K562 (cell line): ENCODE measurements around the gene SUPT20H. TPM values are rescaled to one million over a fixed set of nuclear protein-coding genes. Genes with fewer than 3 reads are reported as not detected.

Experiments used
- ATAC-seq: fragments of 200-7000 bp; cut with Tn5 transposase; 3 replicates; pipeline ENCODE4 v1.9.1; 2020; ENCODE audit warnings: moderate library complexity
- BruUV-seq: library from RNA; stranded (reverse); fragments of 400-500 nt; replicated peaks from 2 replicates; lab custom pipeline; 2021; lab: Mats Ljungman, UMichigan
- CTCF ChIA-PET: fragments of 300-600 bp; formaldehyde crosslinking; extraction: SDS; loops from one replicate; lab custom pipeline; 2021; ENCODE audit warnings: low intra/inter-chr PET ratio; lab: Yijun Ruan, JAX
- POLR2A ChIA-PET: fragments of 300-600, 350-650 bp; sonication (Branson Sonifier 250); formaldehyde crosslinking; extraction: SDS; loops from one replicate; lab custom pipeline; 2021; ENCODE audit warnings: antibody characterized with exemption, inconsistent platforms; lab: Yijun Ruan, JAX
- DNase-seq, 4 experiments: peaks; one replicate each; pipeline versions ENCODE4 v3.0.0 to v3.0.0-alpha.2; 2011 to 2018; ENCODE audit warnings: low spot score in 3 of 4, mixed read lengths in 3 of 4; ENCODE audit errors: extremely low read depth in 1 of 4
- FAIRE-seq: peaks from 2 replicates; lab custom pipeline; 2011; peaks lifted over from hg19 to GRCh38; lab: Jason Lieb, UNC
- H2AFZ ChIP-seq: 2 replicates; pipeline ENCODE4 v1.6.0; 2011; ENCODE audit warnings: low read depth, low read length, control low read depth, inconsistent platforms
- H3K27ac ChIP-seq: fragments of 200-600 bp; 3 replicates; pipeline ENCODE4 v1.8.0; 2011; ENCODE audit warnings: low read depth, mild to moderate bottlenecking, control low read depth, inconsistent platforms, low read length, moderate library complexity, mixed read lengths; ENCODE audit errors: extremely low read depth
- H3K27me3 ChIP-seq, 2 experiments: fragments of 300-600 bp in 1 of 2; 2 replicates in 1 of 2; 3 replicates in 1 of 2; pipeline versions ENCODE4 v1.6.0 to v1.8.0; 2011; ENCODE audit warnings: inconsistent platforms in 2 of 2, low read length in 2 of 2, mild to moderate bottlenecking in 1 of 2, mixed read lengths in 1 of 2, moderate library complexity in 1 of 2; ENCODE audit not compliant: control insufficient read depth in 2 of 2, insufficient read depth in 2 of 2
- H3K36me3 ChIP-seq: fragments of 300-600 bp; 3 replicates; pipeline ENCODE4 v1.8.0; 2011; ENCODE audit warnings: mild to moderate bottlenecking, low read length, inconsistent platforms; ENCODE audit not compliant: control insufficient read depth, insufficient read depth
- H3K4me1 ChIP-seq, 2 experiments: fragments of 200-600 bp in 1 of 2; replicated peaks in 1 of 2; 2 replicates in 1 of 2; 3 replicates in 1 of 2; pipeline versions ENCODE4 v1.5.1 to v1.8.0; 2011; ENCODE audit warnings: inconsistent platforms in 2 of 2, low read length in 2 of 2, mild to moderate bottlenecking in 1 of 2, mixed read lengths in 1 of 2, moderate library complexity in 1 of 2; ENCODE audit not compliant: control insufficient read depth in 2 of 2, insufficient read depth in 2 of 2
- H3K4me2 ChIP-seq: 2 replicates; pipeline ENCODE4 v1.6.1; 2011; ENCODE audit warnings: low read length, control low read depth, inconsistent platforms, mixed read lengths; ENCODE audit not compliant: insufficient read depth
- H3K4me3 ChIP-seq: fragments of 200-600 bp; sonication (generic), shearing (Covaris generic); 2 replicates; pipeline ENCODE4 v1.5.1; 2016; ENCODE audit warnings: control low read depth, inconsistent platforms
- H3K79me2 ChIP-seq: fragments of 200-600 bp; 3 replicates; pipeline ENCODE4 v1.8.0; 2011; ENCODE audit warnings: low read length, inconsistent platforms; ENCODE audit not compliant: control insufficient read depth, insufficient read depth
- H3K9ac ChIP-seq, 2 experiments: 2 replicates each; pipeline versions ENCODE4 v1.6.0 to v1.6.1; 2011; ENCODE audit warnings: low read depth in 2 of 2, low read length in 2 of 2, control low read depth in 1 of 2, inconsistent platforms in 1 of 2, mild to moderate bottlenecking in 1 of 2, mixed read lengths in 1 of 2; ENCODE audit not compliant: insufficient read depth in 1 of 2
- H3K9me1 ChIP-seq: one replicate; pipeline ENCODE4 v1.6.0; 2011; ENCODE audit warnings: inconsistent platforms, mild to moderate bottlenecking, low read length, moderate library complexity; ENCODE audit not compliant: control insufficient read depth, insufficient read depth
- H3K9me3 ChIP-seq: replicated peaks from 2 replicates; pipeline ENCODE4 v1.5.1; 2011; ENCODE audit warnings: low read depth, low read length, inconsistent platforms; ENCODE audit not compliant: control insufficient read depth, insufficient read depth
- H4K20me1 ChIP-seq: replicated peaks from 2 replicates; pipeline ENCODE4 v1.6.1; 2011; ENCODE audit warnings: low read length, inconsistent platforms, mixed read lengths; ENCODE audit not compliant: control insufficient read depth, insufficient read depth
- CBFA2T3 ChIP-seq: fragments of 450-650 bp; IDR thresholded peaks from 2 replicates; pipeline ENCODE4 v1.6.1; 2017
- JUNB ChIP-seq: fragments of 450-650 bp; formaldehyde crosslinking; conservative IDR thresholded peaks from 2 replicates; pipeline ENCODE4 v1.4.0; 2020; ENCODE audit warnings: mild to moderate bottlenecking
- NFYB ChIP-seq: IDR thresholded peaks from 2 replicates; pipeline ENCODE4 v1.6.1; 2011; ENCODE audit warnings: mild to moderate bottlenecking, moderate library complexity; ENCODE audit not compliant: insufficient read length; ENCODE audit errors: extremely low read depth
- SNIP1 ChIP-seq: fragments of 450-650 bp; IDR thresholded peaks from 2 replicates; pipeline ENCODE4 v1.7.1; 2017; ENCODE audit warnings: low read depth, mild to moderate bottlenecking
- ZMIZ1 ChIP-seq, 2 experiments: fragments of 150-350 bp in 1 of 2; IDR thresholded peaks; 2 replicates each; pipeline ENCODE4 v1.6.1; 2012 to 2016; ENCODE audit warnings: low read depth in 2 of 2, low read length in 2 of 2, mild to moderate bottlenecking in 1 of 2, moderate library complexity in 1 of 2
- ZNF507 ChIP-seq: conservative IDR thresholded peaks from 2 replicates; pipeline ENCODE4 v1.6.1; 2017; ENCODE audit warnings: missing genetic modification characterization, missing compliant biosample characterization
- WGBS: fragments of 100-300 bp; shearing (Covaris generic); methylation state at CpG from one replicate; pipeline ENCODE4 v1.1.6; 2016; ENCODE audit warnings: low coverage, mixed read lengths; ENCODE audit not compliant: insufficient coverage; ENCODE audit errors: missing lambda C conversion rate; 5-methylcytosine and 5-hydroxymethylcytosine counted together
- in situ Hi-C: fragments of 300-500 bp; cut with MboI; formaldehyde crosslinking; loops from 4 replicates; pipeline ENCODE4 v1.15.0; 2018; ENCODE audit warnings: inconsistent platforms, mixed read lengths
- intact Hi-C: fragments of 100-400 bp; cut with micrococcal nuclease; formaldehyde crosslinking; loops from 2 replicates; pipeline ENCODE4 v1.14.2; 2022
- polyA plus RNA-seq, 8 experiments: library from polyadenylated mRNA; depleted of rRNA in 4 of 8; stranded (reverse) in 5 of 8; unstranded in 3 of 8; fragments of >200 nt; fragmentation: Nextera tagmentation in 2 of 8; fragmentation: Illumina TruSeq in 1 of 8; extraction: Ambion mirVana in 2 of 8; extraction: Trizol in 1 of 8; gene quantifications; 2 replicates each; pipeline versions ENCODE4 v1.2.1 to v1.2.3, GENCODE V29; 2011 to 2014; ENCODE audit warnings: inconsistent platforms in 1 of 8, missing spikeins in 1 of 8
- total RNA-seq, 7 experiments: library from RNA; depleted of rRNA in 6 of 7; stranded (reverse); fragments of >200 nt in 6 of 7; fragmentation: Illumina TruSeq in 2 of 7; extraction: Trizol in 2 of 7; gene quantifications; 2 replicates each; pipeline versions ENCODE4 v1.2.1 to v1.2.3, GENCODE V29; 2011 to 2021; ENCODE audit warnings: low replicate concordance in 1 of 7
- TF ChIP-seq, protein P1 (sequence below): sonication (generic); formaldehyde crosslinking; IDR thresholded peaks from 2 replicates; pipeline ENCODE4 v1.8.1; 2022; ENCODE audit warnings: missing genetic modification reagents
- TF ChIP-seq, protein P2 (sequence below): sonication (generic); formaldehyde crosslinking; IDR thresholded peaks from 2 replicates; pipeline ENCODE4 v1.8.0; 2022; ENCODE audit warnings: mild to moderate bottlenecking, missing genetic modification reagents

Gene SUPT20H
- total and polyA plus RNA-seq, 9 of the 15 experiments (the other 6 are each of a cell fraction or from before 2014, with no cell fraction given), result 11.4 to 71.8 (median 31.7) TPM

DNA sequence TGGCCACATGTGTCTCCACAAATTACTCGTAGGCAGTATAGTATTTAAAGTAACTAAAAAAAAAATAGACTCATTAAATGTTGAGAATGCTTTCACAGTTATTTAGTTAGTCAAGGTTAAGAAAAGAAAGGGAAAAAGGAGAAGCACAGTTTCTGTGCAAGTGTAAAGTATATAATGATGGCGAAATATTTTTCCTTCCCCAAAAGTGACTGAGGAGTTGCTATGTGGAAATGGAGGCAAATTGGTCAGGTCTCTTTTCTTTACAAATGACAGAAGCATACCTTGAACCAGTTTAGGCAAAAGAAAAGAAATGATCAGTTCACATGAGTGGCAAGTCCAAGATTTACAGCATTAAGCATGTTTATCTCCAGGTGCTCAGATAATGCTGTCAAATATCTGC lies 28.0 kb upstream of the SUPT20H start (continued):
- TF ChIP-seq, protein P1, sequence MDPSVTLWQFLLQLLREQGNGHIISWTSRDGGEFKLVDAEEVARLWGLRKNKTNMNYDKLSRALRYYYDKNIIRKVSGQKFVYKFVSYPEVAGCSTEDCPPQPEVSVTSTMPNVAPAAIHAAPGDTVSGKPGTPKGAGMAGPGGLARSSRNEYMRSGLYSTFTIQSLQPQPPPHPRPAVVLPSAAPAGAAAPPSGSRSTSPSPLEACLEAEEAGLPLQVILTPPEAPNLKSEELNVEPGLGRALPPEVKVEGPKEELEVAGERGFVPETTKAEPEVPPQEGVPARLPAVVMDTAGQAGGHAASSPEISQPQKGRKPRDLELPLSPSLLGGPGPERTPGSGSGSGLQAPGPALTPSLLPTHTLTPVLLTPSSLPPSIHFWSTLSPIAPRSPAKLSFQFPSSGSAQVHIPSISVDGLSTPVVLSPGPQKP (CRISPR knock-in tag), result no peak
- TF ChIP-seq JUNB (CRISPR knock-in tag), result no peak
- TF ChIP-seq ZMIZ1 (IDR thresholded peaks at IDR 0.05; ENCODE audit: low read depth in 2 of 2, low read length in 2 of 2), result no peak
- TF ChIP-seq CBFA2T3, result no peak
- TF ChIP-seq ZNF507, result no peak
- no peak for TF ChIP-seq SNIP1
- TF ChIP-seq, all 486 proteins: peak for 0

- H3K27ac ChIP-seq, result no peak overlapping the region
- no peaks in the 10 kb centered on the region for H3K9me1 ChIP-seq
- H3K36me3 ChIP-seq, result no peaks in the 10 kb centered on the region
- no peaks in the 10 kb centered on the region for H3K79me2 ChIP-seq
- no peak for ATAC-seq
- 0% methylated on average over 2 of the region's 2 CpGs for WGBS
- no peaks in the 10 kb centered on the region for H4K20me1 ChIP-seq
- no peaks in the 10 kb centered on the region; a peak in 1 of 5 replicates for H3K27me3 ChIP-seq
- no peak overlapping the region for H2AFZ ChIP-seq
- in situ Hi-C loops, result loop anchor here (25.0 kb wide), 1 partner anchor 1802 kb away; no protein-coding TSS in a partner anchor
- ChIA-PET POLR2A (no interaction called here), CTCF (no interaction called here)
- intact Hi-C loops, result no loop called here
- H3K9me3 ChIP-seq, result no peaks in the 10 kb centered on the region
- no peaks in the 10 kb centered on the region for H3K4me1 ChIP-seq
- BruUV-seq, result no TSS peak
- no peak for DNase-seq
- FAIRE-seq, result no peak
- H3K9ac ChIP-seq, result no peak overlapping the region
- H3K4me3 ChIP-seq, result no peak overlapping the region
- no peak overlapping the region for H3K4me2 ChIP-seq
- TF ChIP-seq, protein P2, sequence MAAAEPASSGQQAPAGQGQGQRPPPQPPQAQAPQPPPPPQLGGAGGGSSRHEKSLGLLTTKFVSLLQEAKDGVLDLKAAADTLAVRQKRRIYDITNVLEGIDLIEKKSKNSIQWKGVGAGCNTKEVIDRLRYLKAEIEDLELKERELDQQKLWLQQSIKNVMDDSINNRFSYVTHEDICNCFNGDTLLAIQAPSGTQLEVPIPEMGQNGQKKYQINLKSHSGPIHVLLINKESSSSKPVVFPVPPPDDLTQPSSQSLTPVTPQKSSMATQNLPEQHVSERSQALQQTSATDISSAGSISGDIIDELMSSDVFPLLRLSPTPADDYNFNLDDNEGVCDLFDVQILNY (CRISPR knock-in tag), result no peak
- no peak for TF ChIP-seq NFYB
Observed at GRCh38 chr13:37085606-37086005, 26.1 kb upstream of the SUPT20H start.
